NOMO-1 (cell line): ENCODE measurements around the gene CNOT3.
"Not testable (repeated sequence)": the region's sequence is repeated elsewhere in the genome, so short reads cannot be mapped to it uniquely, and the experiment has no call there.

ENCODE experiments used
- DNase-seq, 2 experiments: peaks; one replicate each; lab custom pipeline; 2025; ENCODE audit not compliant: unreplicated experiment in 2 of 2; lab: John Stamatoyannopoulos, UW

Gene CNOT3

DNA sequence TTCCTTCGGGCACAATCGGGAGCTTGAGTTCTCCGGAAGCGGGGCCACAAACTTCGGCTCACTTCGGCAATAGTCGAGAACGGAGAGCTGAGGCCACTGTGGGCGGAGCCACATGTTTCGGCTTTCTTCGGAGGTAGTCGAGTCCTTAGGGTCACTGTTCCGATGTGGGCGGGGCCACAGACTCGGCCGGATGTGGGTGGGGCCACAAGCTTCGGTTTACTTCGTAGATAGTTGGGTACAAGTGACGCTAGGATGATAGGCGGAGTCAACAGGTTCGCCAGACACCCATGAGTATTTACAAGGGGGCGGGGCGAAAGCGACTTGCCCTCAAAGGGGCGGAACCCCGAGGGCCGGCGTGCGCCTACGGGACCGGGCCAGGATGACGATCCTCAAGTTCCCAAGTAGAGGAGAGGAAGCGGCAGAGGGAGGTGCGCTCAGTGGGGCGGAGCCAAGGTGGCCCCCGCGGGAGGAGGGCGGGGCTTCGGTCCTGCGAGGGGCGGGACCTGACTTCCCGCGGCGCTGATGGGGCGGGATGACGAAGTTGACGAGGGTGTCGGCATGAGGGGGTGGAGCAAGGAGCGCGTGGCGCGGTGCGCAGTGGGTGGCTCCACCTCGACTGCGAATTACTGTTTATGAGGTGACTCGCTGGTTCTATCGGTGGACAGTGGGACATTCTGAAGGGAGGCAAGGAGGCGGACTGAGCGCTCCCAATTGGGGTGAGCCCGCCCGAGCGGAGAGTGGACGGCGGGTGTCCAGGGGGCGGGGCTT lies 52.4 kb downstream of the CNOT3 start:
- DNase-seq: peak; percentile 100

DNA sequence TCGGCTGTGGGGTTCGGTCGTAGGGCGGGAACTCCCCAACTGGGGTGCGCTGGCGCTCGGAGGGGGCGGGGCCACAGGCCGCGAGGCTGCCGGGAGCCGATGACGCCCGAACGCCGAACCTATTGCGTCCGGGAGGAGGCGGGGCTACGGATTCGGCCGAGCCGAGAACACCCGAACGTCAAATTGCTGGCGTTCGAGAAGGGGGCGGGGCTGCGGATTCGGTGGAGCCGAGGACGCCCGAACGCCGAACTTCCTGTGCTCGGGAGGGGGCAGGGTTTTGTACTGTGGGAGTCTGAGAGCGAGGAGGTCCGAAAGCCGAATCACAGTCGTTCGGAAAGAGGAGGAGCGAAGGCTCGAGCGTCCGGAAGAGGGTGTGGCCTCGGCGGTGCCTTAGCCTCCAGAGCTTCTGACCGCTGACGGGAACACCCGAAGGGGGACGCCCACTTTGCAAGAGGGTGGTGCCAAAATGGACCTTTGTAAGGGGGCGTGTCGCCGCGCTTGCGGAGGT lies 53.0 kb downstream of the CNOT3 start:
- peak; percentile 99 to 100 for DNase-seq

DNA sequence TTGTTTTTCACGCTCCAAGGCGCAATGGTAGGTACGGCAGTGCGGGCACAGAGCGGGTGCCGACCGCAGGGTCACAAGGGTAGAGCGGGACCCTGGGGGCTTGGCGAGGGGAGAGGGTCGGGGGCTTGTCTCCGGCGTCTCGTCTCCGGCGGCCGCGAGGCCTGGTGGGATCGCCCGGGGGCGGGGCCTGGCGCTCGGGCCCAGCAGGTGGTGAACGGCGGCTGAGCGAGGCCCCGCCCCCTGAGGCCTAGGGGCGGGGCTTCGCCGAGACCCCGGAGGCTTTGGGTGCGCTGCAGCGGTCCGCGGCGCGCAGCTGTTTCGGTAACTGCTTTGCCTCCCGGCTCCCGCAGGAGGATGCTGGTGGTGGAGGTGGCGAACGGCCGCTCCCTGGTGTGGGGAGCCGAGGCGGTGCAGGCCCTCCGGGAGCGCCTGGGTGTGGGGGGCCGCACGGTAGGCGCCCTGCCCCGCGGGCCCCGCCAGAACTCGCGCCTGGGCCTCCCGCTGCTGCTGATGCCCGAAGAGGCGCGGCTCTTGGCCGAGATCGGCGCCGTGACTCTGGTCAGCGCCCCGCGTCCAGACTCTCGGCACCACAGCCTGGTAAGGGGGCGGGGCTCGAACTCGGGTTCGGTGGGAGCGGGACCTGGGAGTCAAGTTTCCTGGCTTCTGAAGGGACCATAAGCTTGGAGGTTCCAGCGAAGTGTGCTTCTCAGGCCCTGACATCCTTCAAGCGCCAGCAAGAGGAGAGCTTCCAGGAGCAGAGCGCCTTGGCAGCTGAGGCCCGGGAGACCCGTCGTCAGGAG lies 53.6 kb downstream of the CNOT3 start, which contains the start of gene TSEN34:
Gene TSEN34, plus strand, starts transcription at position 298 of the 800 bp plus-strand sequence. Its CDS starts 57 bp downstream, at position 355.
- peak; percentile 86 to 88 for DNase-seq

DNA sequence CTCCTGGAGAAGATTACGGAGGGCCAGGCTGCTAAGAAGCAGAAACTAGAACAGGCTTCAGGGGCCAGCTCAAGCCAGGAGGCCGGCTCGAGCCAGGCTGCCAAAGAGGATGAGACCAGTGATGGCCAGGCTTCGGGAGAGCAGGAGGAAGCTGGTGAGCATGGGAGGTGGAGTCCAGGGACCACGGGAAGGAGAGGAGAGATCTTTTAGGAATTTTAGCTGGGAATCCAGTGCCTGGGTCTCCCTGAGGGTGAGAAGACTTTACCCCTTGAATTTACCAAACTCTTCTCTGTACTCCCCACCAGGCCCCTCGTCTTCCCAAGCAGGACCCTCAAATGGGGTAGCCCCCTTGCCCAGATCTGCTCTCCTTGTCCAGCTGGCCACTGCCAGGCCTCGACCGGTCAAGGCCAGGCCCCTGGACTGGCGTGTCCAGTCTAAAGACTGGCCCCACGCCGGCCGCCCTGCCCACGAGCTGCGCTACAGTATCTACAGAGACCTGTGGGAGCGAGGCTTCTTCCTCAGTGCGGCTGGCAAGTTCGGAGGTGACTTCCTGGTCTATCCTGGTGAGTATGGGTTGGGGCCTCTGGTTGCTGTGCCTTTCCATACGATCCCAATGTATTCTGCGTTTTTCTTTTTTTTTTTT lies 54.4 kb downstream of the CNOT3 start:
- no peak for DNase-seq

DNA sequence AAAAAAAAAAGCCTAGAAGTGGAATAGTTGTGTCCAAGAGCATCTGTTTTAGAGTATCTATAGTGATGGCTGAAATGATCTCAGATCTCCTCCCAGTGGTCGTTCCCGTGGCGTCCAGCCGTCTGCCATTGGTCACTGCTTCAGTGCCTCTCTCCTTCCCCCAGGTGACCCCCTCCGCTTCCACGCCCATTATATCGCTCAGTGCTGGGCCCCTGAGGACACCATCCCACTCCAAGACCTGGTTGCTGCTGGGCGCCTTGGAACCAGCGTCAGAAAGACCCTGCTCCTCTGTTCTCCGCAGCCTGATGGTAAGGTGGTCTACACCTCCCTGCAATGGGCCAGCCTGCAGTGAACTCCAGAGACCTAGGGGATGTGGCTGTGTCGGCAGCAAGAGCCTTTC lies 55.4 kb downstream of the CNOT3 start:
- no peak for DNase-seq

DNA sequence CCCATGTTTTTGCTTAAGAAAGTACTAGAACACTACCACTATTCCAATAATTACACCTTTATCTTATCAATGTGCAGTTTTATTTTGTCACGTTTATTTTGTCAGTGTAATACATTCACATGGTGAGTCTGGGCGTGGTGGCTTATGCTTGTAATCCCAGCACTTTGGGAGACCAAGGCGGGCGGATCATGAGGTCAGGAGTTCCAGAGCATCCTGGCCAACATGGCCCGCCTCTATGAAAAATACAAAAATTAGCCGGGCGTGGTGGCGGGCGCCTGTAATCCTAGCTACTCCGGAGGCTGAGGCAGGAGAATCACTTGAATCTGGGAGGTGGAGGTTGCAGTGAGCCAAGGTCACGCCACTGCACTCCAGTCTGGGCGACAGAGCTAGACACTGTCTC lies 56.9 kb downstream of the CNOT3 start:
- DNase-seq: not testable (repeated sequence)

DNA sequence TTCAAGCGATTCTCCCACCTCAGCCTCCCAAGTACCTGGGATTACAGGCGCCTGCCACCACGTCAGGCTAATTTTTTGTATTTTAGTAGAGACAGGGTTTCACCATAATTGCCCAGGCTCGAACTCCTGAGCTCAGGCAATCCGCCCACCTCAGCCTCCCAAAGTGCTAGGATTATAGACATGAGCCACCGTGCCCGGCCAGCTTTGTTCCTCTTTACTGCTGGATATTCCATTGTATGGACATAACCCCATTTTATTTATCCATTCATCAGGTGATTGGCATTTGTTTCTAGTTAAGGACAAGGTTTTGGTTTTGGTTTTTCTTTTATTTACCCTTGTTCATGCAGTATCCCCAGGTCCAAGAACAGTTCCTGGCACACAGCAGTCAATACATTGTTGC lies 59.0 kb downstream of the CNOT3 start:
- DNase-seq: no peak

DNA sequence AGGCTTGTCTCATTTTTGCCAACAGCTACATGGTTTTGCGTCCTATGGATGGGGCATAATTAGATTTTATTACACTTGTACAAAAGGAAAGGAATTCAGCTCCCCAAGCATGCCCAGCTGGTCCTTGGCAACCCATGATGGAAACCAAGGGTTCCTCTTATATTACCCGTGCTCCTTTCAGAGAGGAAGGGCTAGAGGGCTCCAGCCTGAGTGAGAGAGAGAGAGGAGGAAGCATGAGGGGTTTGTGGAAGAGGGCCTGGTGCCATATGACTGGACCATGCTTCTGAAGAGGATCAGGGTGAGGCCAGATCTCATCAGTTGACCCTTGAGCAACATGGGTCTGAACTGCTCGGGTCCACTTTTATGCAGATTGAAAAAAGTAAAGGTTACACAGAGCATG lies 59.6 kb downstream of the CNOT3 start:
- no peak for DNase-seq

DNA sequence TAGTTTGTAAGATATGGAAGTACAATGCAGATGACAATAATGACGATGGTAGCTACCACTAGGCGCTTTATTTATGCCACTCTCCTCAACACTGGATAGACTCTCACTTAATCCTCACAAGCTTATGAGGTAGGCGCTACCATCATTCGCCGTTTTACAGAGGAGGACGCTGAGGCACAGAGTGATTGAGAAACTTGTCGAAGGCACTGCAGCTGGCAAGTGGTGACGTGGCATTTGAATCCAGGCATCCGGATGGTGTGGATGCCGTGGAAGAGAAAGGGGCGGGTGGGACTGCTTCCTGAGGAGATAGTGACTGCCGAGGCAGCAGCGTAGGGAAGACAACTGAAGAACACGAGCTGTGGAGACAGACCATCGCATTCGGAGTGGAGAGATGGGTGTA lies 61.8 kb downstream of the CNOT3 start:
- no peak for DNase-seq

DNA sequence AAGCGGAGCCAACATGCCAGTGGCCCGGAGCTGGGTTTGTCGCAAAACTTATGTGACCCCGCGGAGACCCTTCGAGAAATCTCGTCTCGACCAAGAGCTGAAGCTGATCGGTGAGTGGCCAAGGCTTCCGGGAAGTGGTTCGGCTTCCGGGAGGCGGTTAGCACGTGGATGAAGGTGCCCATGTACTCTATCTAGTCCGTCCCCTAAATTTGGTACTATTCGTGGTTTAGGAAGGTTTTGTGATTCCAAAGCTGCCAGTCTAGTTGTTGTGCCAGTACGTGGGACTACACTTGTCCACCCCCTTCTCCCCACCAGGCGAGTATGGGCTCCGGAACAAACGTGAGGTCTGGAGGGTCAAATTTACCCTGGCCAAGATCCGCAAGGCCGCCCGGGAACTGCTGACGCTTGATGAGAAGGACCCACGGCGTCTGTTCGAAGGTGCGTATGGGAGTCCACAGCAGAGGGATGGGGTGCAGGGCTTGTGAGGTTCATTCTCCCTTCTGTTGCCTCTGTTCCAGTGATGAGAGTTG lies 63.7 kb downstream of the CNOT3 start:
- no peak for DNase-seq

DNA sequence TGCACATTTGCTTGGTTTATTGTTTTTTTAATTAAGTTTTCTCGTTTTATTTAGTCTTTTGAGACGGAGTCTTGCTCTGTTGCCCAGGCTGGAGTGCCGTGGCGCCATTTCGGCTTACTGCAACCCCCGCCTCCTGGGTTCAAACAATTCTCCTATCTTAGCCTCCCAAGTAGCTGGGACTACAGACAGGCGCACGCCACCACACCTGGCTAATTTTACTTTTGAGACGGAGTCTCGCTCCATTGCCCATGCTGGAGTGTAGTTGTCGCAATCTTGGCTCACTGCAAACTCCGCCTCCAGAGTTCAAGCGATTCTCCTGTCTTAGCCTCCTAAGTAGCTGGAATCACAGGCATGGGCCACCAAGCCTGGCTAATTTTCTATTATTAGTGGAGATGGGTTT lies 64.4 kb downstream of the CNOT3 start:
- peak in 1 of 2 experiments; percentile 17 for DNase-seq

DNA sequence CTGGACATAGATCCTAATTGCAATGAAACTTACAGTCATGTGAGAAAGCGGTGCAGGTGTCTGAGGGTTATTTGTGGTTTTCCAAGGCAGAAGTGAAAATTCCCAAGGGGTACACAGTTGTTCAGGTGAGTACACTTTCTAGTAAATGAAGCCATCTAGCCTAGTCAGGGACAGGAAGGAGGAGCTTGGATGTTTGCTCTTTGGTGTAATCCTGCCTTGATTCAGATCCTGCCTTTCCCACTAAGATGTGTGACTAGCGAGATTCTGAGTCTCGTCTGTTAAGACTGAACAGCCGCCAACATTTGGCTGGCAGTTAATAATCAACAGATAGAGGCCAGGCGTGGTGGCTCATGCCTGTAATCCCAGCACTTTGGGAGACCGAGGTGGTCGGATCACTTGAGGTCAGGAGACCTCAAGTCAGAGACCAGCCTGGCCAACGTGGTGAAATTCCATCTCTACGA lies 65.6 kb downstream of the CNOT3 start:
- DNase-seq: no peak

DNA sequence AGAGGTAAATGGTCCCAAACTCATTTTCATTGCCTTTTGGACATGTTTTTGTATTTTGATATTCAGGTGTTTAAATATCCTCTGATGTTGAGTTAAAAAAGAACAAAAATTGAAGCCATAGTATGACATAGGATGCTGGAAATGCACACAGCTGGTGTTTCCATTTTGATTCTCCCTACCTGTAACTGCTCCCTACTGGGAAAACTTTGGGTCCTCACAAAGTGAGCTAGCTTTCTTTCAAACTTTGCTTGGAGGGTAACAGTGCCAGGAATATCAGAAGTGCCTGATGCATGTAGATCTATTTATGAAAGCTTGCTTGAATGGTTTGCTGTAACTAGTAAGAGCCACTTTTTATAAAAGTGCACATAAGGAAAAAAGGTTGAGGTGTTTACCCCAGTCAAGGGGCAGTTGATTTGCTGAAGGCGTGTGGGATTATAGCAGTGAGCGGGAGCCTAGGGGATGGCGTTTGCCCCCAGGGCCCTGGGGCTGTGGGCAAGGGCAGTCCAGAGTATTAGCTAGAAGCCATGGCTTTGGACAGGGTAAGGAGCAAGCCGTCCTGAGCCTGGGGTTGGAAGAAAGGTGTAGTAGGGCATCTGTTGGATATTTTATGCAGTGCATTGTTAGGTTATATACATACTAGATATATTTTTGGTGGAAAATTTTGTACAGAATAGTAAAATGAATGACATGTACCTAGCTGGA lies 67.4 kb downstream of the CNOT3 start:
- DNase-seq: no peak
